Tibial artery (tissue), 4 donors: Measurements from ENCODE around the gene AHI1.

Experiments used
- DNase-seq, 2 donors: peaks; one replicate each; pipeline ENCODE4 v3.0.0-alpha.2; 2019
- H3K27ac ChIP-seq, 2 donors: fragments of 200-600 bp; sonication (generic) in 1 of 2; 1 replicate in 1 of 2; 2 replicates in 1 of 2; pipeline ENCODE4 v1.5.1; 2018 to 2019; ENCODE audit warnings: mild to moderate bottlenecking in 1 of 2
- H3K27me3 ChIP-seq, 2 donors: fragments of 200-600 bp; sonication (generic) in 1 of 2; one replicate each; pipeline versions ENCODE4 v1.5.1 to v1.6.0; 2016 to 2019
- H3K36me3 ChIP-seq, 3 donors: fragments of 200-600 bp; sonication (generic) in 2 of 3; one replicate each; pipeline ENCODE4 v1.5.1; 2016 to 2019; ENCODE audit warnings: mild to moderate bottlenecking in 2 of 3
- H3K4me1 ChIP-seq, 4 donors: fragments of 200-600 bp; sonication (generic) in 2 of 4; 1 replicate in 3 of 4; 2 replicates in 1 of 4; pipeline ENCODE4 v1.5.1; 2016 to 2019
- H3K4me3 ChIP-seq, 2 donors: fragments of 200-600 bp; sonication (generic) in 1 of 2; 1 replicate in 1 of 2; 2 replicates in 1 of 2; pipeline ENCODE4 v1.5.1; 2018 to 2019; ENCODE audit warnings: mild to moderate bottlenecking in 2 of 2
- H3K9me3 ChIP-seq, 3 donors: fragments of 200-600 bp; sonication (generic) in 1 of 3; one replicate each; pipeline ENCODE4 v1.5.1; 2016 to 2019
- intact Hi-C: fragments of 100-400 bp; cut with DNase I; formaldehyde crosslinking; loops from one replicate; pipeline ENCODE4 v1.15.0; 2023; ENCODE audit warnings: low total_unique reads
- TF ChIP-seq, protein P1 (sequence below), 2 experiments: fragments of 200-600 bp in 1 of 2; fragments of 450-650 bp in 1 of 2; IDR thresholded peaks; one replicate each; pipeline ENCODE4 v1.5.1; 2017 to 2019; ENCODE audit warnings: antibody characterized with exemption in 2 of 2, mild to moderate bottlenecking in 1 of 2, moderate library complexity in 1 of 2

The AHI1 gene

DNA sequence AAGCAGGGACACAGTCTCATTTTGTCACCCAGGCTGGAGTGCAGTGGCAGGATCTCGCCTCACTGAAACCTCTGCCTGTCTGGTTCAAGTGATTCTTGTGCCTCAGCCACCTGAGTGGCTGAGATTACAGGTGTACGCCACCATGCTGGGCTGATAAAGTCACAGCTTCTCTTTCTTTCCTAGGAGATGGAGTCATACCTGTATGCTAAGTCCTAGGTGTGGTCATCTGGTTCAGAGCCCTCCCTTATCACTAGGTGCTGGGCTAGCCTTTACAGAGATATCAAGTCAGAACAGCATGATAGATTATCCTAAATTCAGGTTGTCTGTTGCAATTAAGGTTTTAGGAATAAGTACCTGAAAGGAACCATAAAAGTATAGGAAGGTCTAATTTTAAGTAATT, 86.7 kb downstream of the AHI1 start:
- peaks cover 15 to 30% (median 27%) of the 10 kb centered on the region in 3 donors for H3K36me3 ChIP-seq
- intact Hi-C loops: no loop called here
- TF ChIP-seq, protein P1, sequence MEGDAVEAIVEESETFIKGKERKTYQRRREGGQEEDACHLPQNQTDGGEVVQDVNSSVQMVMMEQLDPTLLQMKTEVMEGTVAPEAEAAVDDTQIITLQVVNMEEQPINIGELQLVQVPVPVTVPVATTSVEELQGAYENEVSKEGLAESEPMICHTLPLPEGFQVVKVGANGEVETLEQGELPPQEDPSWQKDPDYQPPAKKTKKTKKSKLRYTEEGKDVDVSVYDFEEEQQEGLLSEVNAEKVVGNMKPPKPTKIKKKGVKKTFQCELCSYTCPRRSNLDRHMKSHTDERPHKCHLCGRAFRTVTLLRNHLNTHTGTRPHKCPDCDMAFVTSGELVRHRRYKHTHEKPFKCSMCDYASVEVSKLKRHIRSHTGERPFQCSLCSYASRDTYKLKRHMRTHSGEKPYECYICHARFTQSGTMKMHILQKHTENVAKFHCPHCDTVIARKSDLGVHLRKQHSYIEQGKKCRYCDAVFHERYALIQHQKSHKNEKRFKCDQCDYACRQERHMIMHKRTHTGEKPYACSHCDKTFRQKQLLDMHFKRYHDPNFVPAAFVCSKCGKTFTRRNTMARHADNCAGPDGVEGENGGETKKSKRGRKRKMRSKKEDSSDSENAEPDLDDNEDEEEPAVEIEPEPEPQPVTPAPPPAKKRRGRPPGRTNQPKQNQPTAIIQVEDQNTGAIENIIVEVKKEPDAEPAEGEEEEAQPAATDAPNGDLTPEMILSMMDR (IDR thresholded peaks at IDR 0.05): no peak
- H3K27me3 ChIP-seq: no peaks in the 10 kb centered on the region
- no peak overlapping the region for H3K4me3 ChIP-seq
- no peaks in the 10 kb centered on the region for H3K4me1 ChIP-seq
- no peak for DNase-seq
- H3K27ac ChIP-seq: no peak overlapping the region
- no peaks in the 10 kb centered on the region for H3K9me3 ChIP-seq

DNA sequence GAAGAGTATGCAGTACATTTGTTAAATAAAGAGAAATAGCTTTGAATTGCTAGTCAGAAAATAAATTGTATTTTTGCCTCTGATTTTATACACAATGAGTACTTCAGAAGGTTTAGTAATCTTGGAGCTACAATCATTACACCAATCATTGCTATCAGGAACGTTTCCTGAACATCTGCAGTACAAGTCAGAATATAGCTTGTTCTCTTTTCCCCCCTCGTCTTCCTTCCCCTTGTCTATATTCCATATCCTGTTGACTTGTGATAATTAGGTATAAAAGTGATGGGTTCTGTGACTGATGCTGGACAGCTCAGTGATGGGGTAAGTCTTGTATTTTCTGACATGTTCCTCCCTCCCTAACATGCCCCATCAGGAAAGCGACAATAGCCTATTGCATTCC, 94.0 kb downstream of the AHI1 start:
- Histone ChIP-seq H3K27me3 (no peaks in the 10 kb centered on the region), H3K36me3 (peaks cover 14 to 22% (median 19%) of the 10 kb centered on the region in 3 donors)

DNA sequence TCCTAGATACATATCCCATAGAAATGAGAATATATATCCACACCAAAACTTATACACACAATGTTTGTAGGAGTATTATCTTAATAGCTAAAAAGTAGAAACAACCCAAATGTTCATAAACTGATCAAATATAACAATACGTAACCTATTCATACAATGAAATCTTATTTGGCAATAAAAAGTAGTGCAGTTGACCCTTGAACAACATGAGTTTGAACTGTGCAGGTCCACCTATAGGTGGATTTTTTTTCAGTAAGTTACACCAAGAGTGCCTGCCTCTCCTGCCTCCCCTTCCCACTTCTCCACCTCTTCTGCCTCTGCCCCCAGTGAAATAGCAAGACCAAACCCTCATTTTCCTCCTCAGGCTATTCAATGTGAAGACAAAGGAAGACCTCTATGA, 95.2 kb downstream of the AHI1 start:
- Histone ChIP-seq H3K9me3 (no peaks in the 10 kb centered on the region), H3K36me3 (peaks cover 14 to 22% (median 19%) of the 10 kb centered on the region in 3 donors), H3K27me3 (no peaks in the 10 kb centered on the region), H3K4me3 (no peak overlapping the region), H3K27ac (no peak overlapping the region), H3K4me1 (no peaks in the 10 kb centered on the region)
- TF ChIP-seq, protein P1 (IDR thresholded peaks at IDR 0.05): no peak
- intact Hi-C loops: no loop called here
- no peak for DNase-seq

More for the DNA sequence above, 94.0 kb downstream of the AHI1 start:
- no peaks in the 10 kb centered on the region for H3K4me1 ChIP-seq
- H3K4me3 ChIP-seq: no peak overlapping the region
- H3K9me3 ChIP-seq: no peaks in the 10 kb centered on the region
- TF ChIP-seq, protein P1 (IDR thresholded peaks at IDR 0.05): no peak
- DNase-seq: no peak
- intact Hi-C loops: no loop called here
- H3K27ac ChIP-seq: no peak overlapping the region

DNA sequence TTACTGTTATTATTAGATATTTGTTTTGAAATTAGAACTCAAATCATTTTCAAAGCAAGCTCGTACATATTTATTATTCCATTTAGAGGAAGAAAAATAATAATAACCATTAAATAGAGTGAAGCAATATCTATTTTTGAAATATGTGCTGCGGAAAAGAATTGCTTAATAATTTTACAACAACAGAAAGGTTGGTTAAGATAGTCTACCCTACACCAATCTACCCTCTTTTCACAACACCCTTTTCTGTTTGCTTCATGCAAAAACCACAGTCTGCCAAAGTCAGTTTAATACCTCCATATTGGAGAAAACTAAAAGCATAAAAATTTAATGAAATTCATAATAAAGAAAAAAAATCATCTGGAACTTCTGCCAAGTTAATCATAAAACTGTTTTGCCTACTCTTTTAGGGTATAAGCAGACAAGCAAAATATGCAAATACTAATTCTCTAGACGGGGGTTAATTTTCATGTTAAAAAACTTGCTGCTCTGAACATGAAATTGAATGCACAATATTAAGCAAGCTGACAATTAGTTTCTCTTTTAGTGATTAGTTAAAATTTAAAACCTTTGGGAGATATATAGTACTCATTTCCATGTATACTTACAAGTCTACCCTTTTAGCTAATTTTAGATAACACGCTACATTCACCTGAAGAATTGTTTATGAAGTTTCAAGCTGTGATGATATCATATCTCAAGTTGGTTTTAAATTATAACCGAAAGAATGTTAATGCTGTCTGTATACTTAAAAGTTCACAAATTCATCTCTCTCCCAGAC, 100.2 kb downstream of the AHI1 start:
- TF ChIP-seq, protein P1 (IDR thresholded peaks at IDR 0.05): no peak
- intact Hi-C loops: no loop called here

DNA sequence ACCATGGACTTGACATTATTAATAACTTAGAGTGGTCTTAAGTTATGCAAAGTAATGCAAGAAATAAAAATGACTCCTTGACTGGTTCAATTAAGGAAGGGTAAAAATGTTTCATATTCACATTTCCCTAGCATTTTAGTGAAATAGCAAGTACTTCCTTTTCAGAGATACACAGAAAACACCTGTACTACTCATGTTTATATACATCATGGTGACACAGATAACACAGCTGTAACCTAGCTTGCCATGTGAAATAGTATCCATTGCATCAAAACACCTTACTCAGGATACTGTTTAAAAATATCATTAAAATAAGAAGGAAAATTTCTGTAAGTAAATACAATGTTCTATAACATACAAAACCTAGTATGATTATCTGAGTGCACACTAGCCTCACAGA, 102.4 kb downstream of the AHI1 start:
- no peak overlapping the region for H3K27ac ChIP-seq
- no peak overlapping the region for H3K4me3 ChIP-seq

More for the DNA sequence above, 100.2 kb downstream of the AHI1 start:
- Histone ChIP-seq H3K36me3 (peaks cover 0 to 10% (median under 1%) of the 10 kb centered on the region in 3 donors), H3K9me3 (no peaks in the 10 kb centered on the region), H3K27me3 (no peaks in the 10 kb centered on the region), H3K27ac (no peak overlapping the region), H3K4me1 (no peaks in the 10 kb centered on the region), H3K4me3 (no peak overlapping the region)
- no peak for DNase-seq

More for the DNA sequence above, 102.4 kb downstream of the AHI1 start:
- H3K27me3 ChIP-seq: no peaks in the 10 kb centered on the region
- no peak for DNase-seq
- TF ChIP-seq, protein P1 (IDR thresholded peaks at IDR 0.05): no peak
- no peaks in the 10 kb centered on the region for H3K9me3 ChIP-seq
- H3K36me3 ChIP-seq: peaks cover 6 to 18% (median 9%) of the 10 kb centered on the region in 3 donors
- intact Hi-C loops: no loop called here
- H3K4me1 ChIP-seq: no peaks in the 10 kb centered on the region
